Cardiac fibroblast (primary cell): ENCODE data around the gene DNPEP.

Experiments used
- DNase-seq, 2 donors: peaks; one replicate each; pipeline versions ENCODE4 v3.0.0 to v3.0.0-alpha.2; 2010; ENCODE audit warnings: low read depth in 2 of 2
- H3K4me3 ChIP-seq, 2 donors: replicated peaks in 1 of 2; 1 replicate in 1 of 2; 2 replicates in 1 of 2; pipeline ENCODE4 v1.5.1; 2011; ENCODE audit warnings: low read depth in 2 of 2, low read length in 2 of 2, mild to moderate bottlenecking in 2 of 2, moderate library complexity in 1 of 2
- CTCF ChIP-seq: IDR thresholded peaks from one replicate; pipeline ENCODE4 v1.5.1; 2011; ENCODE audit warnings: low read depth, mild to moderate bottlenecking, low read length, inconsistent platforms

The DNPEP gene

DNA sequence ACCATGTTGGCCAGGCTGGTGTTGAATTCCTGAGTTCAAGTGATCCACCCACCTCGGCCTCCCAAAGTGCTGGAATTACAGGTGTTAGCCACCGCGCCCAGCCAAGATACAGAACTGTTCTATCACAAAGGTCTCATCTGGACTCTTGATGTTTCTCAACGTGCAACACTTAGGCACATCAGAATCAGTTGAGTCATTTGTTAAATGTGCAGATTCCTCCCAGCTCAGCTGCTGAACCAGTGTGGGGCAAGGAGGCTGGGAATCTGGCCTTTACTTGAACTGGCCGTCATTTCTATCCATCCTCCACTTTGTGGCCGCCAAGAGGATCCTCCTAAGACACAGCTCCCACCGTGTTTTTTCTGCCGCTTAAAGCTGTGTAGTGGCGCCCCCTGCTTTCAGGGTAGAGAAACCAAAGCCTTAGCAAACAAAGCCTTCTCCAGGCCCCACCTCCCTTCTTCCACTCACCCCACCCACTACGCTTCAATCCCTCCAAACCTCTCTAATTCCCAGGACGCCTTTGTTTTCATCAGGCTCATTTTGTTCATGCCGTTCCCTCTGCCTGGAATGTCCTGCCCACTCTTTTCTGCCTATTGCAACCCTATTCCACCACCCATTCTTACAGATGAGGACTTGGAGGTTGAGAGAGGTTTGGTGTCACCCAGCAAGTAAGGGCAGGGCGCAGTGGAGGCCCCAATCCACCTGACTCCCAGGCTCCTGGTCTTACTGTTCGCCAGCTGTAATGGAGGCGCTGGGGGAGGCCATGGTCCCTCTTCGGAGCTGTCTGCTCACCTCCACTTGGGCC, 46.2 kb upstream of the DNPEP start:
- peak; percentile 56 to 77 for DNase-seq
- peak; percentile 52 for TF ChIP-seq CTCF
- no peak overlapping the region for H3K4me3 ChIP-seq

DNA sequence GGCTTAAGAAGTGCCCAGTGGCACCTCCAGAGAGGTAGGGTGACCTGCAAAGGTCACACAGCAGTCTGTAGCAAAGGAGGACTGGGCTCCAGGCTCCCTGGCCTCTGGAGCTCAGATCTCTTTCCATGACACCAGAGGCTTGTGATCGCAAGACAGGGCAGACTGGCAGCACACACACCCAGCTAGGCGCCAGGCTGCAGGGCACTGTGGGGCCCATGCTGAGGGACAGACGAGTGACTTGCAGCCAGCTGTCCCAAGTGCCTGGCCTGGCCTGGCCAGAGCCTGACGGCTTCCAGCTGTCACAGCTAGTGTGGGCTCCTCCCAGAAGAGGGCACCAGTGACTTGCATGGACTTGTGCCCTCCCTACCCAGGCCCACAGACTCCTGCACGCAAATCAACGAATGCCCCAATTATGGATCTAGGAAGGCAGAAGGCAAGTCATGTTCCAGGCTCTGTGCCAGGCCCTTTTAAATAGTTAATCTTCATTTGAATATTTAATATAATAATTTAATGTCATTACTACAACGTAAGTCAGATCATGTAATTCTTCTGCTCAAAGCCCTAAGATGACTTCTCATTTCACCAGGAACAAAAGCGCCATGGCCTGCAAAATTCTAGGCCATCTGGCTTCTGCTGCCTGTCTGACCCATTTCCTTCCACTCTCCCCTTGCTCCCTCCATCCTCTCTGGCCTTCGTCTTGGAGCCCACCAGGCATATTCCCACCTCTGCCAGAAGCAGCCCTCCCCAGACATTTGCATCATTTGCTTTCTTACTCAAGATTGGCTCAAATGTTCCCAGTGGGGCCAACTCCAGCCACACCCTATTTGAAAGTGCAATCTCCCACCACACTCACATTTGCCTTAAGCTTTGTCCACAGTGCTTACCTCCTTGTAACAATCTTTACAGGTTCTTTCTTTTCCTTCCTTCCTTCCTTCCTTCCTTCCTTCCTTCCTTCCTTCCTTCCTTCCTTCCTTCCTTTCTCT, 43.2 kb upstream of the DNPEP start:
- peak; percentile 20 for TF ChIP-seq CTCF
- H3K4me3 ChIP-seq = no peak overlapping the region
- peak; percentile 40 to 67 for DNase-seq

DNA sequence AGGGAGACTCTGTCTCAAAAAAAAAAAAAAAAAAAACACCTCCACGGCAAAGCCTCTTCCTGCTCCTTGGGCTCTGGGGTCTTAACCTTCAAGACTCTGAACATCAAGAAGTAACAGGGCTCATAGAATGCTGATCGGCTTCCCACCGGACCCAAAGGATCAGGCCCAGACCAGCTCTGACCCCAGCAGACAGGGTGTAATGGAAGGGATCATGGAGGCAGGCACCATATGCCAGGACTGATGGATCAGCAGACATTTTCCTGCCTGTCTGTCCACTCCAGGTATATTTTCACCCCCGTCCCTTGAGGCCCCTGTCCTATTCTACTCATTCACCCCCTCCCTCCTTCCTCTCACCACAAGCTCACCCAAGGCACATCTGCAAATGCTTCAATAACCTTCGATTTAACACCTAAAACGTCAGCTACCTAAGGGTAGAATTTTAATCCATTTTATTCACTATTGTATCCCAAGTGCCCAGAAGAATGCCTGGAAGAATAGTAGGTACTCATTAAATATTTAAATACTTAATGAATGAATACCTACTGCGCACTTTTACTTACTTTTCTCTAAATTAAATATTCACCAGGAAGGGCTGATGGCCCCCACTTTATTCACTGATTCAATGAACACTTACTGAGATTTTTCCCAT, 42.4 kb upstream of the DNPEP start:
- no peak for DNase-seq
- TF ChIP-seq CTCF = no peak
- H3K4me3 ChIP-seq = no peak overlapping the region

GRCh38 chr2:219428469-219428868, 40.8 kb upstream of the DNPEP start:
- no peak overlapping the region for H3K4me3 ChIP-seq
- no peak for TF ChIP-seq CTCF
- no peak for DNase-seq

DNA sequence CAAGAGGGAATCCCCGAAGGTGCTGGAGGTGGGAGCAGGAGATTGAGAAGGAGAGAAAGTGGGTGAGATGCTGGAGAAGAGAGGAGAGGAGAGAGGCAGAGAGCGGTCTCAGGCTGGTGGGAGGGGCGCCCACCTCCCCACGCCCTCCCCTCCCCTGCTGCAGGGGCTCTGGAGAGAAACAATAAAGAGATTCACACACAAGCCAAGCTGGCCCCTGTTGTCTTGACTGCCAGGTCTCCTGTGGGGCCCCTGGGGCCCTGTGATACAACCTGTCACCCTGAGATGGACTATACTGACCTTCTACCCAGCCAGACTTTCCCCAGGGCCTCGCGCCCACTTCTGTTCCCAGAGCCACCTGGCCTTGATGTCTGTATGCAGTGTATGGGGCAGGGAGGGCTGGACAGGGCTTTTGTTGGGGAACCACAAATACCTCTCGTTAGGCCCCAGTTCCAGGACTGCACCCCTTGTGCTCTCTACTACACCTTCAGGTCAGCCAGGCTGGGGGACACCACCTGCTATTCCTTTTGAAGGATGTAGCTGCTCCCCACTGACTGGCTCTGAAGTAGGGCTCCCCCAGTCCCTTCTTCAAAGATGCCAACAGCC, 38.9 kb upstream of the DNPEP start:
- TF ChIP-seq CTCF = no peak
- no peak for DNase-seq
- no peak overlapping the region for H3K4me3 ChIP-seq

- H3K4me3 ChIP-seq = no peak overlapping the region
- no peak for DNase-seq
- no peak for TF ChIP-seq CTCF
These were observed 38.3 kb upstream of the DNPEP start for GRCh38 chr2:219426068-219426443.
